GM19023 (cell line): ENCODE data around the gene CHD9.

Source experiments
- ATAC-seq: cut with Tn5 transposase; IDR thresholded peaks from one replicate; pipeline ENCODE4 v1.9.1; 2021; ENCODE audit warnings: mild to moderate bottlenecking, moderate library complexity; ENCODE audit not compliant: unreplicated experiment

The CHD9 gene

GRCh38 chr16:53093162-53093744, 38.5 kb downstream of the CHD9 start:
- no peak for ATAC-seq

GRCh38 chr16:53094013-53094630, 39.3 kb downstream of the CHD9 start:
- peak; percentile 51 for ATAC-seq

GRCh38 chr16:53097190-53097589, 42.4 kb downstream of the CHD9 start:
- no peak for ATAC-seq

- peak; percentile 61 for ATAC-seq
Observed at GRCh38 chr16:53098526-53099317, 43.9 kb downstream of the CHD9 start.

- ATAC-seq: peak; percentile 56
Observed at GRCh38 chr16:53099318-53100130, 44.7 kb downstream of the CHD9 start.

GRCh38 chr16:53100131-53100748, 45.4 kb downstream of the CHD9 start:
- no peak for ATAC-seq

GRCh38 chr16:53100889-53101288, 46.1 kb downstream of the CHD9 start:
- ATAC-seq: no peak

GRCh38 chr16:53103811-53104210, 49.0 kb downstream of the CHD9 start:
- no peak for ATAC-seq

GRCh38 chr16:53105565-53105964, 50.8 kb downstream of the CHD9 start:
- ATAC-seq: no peak

GRCh38 chr16:53111078-53111791, 56.4 kb downstream of the CHD9 start:
- peak; percentile 63 for ATAC-seq

- no peak for ATAC-seq
Observed at GRCh38 chr16:53112015-53112414, 57.2 kb downstream of the CHD9 start.

GRCh38 chr16:53115047-53115446, 60.3 kb downstream of the CHD9 start:
- no peak for ATAC-seq

- ATAC-seq: no peak
Observed at GRCh38 chr16:53115773-53116172, 61.0 kb downstream of the CHD9 start.

GRCh38 chr16:53121043-53121620, 66.3 kb downstream of the CHD9 start:
- no peak for ATAC-seq

- no peak for ATAC-seq
Observed at GRCh38 chr16:53121661-53122060, 66.9 kb downstream of the CHD9 start.

GRCh38 chr16:53123747-53124146, 69.0 kb downstream of the CHD9 start:
- ATAC-seq: no peak

GRCh38 chr16:53126390-53126789, 71.6 kb downstream of the CHD9 start:
- ATAC-seq: no peak

GRCh38 chr16:53129281-53130158, 74.7 kb downstream of the CHD9 start:
- ATAC-seq: no peak
